GM18951 (cell line): ENCODE results near the gene PERM1.
A peak's percentile ranks its signal among the peaks of the same experiment; 100 is the strongest.

Source experiments
- POLR2A ChIP-seq: IDR thresholded peaks from 4 replicates; pipeline ENCODE4 v1.6.1; 2011; ENCODE audit warnings: mild to moderate bottlenecking; ENCODE audit not compliant: insufficient read length, insufficient read depth; ENCODE audit errors: extremely low read depth
- in situ Hi-C: fragments of 300-500 bp; cut with MboI; formaldehyde crosslinking; loops from one replicate; pipeline ENCODE4 v1.12.0; 2022; ENCODE audit warnings: low sequenced_read_pairs, mixed read lengths, inconsistent platforms; ENCODE audit not compliant: unreplicated experiment

The PERM1 gene

DNA sequence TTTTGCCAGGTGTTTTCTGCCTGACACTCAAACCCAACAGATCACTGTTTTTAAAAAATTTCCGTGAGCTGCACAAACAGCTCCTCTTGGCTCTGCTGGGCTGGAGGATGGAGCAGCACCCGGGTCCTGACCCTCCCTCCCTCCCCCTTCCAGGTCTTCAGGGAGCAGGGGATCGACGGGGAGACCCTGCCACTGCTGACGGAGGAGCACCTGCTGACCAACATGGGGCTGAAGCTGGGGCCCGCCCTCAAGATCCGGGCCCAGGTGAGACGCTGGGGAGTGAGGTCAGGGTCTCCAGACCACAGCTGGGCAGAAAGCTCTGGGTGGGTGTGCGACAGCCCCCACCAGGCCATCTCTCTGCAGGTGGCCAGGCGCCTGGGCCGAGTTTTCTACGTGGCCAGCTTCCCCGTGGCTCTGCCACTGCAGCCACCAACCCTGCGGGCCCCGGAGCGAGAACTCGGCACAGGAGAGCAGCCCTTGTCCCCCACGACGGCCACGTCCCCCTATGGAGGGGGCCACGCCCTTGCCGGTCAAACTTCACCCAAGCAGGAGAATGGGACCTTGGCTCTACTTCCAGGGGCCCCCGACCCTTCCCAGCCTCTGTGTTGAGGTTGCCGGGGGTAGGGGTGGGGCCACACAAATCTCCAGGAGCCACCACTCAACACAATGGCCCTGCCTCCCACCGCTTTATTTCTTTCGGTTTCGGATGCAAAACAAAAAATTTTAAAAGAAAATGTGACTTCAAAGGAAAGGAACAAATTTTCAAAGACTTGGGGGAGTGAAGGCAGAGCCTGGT lies 38.1 kb downstream of the PERM1 start:
- no peak for TF ChIP-seq POLR2A
- in situ Hi-C loops, result no loop called here

DNA sequence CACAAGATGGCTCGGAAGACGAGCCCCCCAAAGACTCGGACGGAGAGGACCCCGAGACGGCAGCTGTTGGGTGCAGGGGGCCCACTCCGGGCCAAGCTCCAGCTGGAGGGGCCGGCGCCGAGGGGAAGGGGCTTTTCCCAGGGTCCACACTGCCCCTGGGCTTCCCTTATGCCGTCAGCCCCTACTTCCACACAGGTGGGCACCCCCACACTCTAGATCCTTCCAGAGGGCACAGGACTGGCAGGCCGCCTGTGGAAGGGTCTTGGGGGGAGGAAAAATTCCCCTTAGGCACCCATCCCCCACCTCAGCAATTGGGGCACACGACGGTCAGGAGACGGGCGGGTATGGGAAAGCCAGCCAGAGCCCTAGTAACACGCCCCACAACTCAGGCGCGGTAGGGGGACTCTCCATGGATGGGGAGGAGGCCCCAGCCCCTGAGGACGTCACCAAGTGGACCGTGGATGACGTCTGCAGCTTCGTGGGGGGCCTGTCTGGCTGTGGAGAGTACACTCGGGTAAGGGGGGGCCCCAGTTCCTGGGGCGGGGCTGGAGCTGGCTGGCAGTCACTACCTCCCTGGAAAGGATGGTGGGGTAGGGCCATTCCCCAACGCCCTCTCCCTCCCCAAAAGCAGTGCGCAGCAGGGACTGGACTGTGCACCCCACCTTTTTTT lies 38.9 kb downstream of the PERM1 start:
- in situ Hi-C loops, result no loop called here
- peak; percentile 23 for TF ChIP-seq POLR2A

DNA sequence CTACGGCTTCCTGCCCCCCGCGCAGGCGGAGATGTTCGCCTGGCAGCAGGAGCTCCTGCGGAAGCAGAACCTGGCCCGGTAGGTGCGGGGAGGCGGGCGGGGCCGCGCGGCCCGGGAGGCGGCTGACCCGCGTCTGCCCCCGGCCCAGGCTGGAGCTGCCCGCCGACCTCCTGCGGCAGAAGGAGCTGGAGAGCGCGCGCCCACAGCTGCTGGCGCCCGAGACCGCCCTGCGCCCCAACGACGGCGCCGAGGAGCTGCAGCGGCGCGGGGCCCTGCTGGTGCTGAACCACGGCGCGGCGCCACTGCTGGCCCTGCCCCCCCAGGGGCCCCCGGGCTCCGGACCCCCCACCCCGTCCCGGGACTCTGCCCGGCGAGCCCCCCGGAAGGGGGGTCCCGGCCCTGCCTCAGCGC lies 39.5 kb downstream of the PERM1 start:
- in situ Hi-C loops, result no loop called here
- no peak for TF ChIP-seq POLR2A

DNA sequence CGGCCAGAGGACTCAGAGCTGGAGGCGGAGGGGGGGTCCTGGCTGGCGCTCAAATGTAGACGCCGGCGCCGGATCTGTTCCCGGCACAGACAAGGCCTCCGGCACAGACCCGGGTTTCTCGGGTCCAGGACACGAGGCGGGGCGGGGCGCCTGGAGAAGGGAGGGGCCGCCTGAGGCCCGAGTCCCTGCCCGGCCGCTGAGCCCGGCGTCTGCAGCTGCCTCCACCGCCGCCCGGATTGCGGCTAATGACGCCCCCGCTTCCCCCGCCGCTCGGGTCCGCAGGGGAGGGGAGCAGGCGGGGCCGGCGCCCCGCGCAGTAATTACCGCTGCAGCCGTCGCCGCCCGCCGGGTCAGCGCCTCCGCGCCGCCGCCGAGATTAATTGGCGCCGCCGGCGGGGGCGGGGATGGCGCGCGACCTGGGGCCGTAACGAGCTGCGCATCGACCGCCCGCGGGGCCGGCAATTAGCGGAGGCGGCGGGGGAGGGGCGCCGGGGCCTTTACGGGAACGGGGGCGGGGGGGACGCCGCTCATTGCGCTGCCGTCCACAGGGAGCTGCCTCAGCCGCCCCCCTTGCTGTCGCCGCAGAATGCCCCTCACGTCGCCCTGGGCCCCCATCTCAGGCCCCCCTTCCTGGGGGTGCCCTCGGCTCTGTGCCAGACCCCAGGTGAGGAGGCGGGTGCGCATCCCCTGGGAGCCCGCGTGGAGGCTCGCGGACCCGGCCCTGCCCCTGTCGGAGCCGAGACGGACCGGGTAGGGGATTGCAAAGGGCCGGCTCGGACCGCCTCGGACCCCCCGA lies 40.1 kb downstream of the PERM1 start:
- no peak for TF ChIP-seq POLR2A
- in situ Hi-C loops, result no loop called here

DNA sequence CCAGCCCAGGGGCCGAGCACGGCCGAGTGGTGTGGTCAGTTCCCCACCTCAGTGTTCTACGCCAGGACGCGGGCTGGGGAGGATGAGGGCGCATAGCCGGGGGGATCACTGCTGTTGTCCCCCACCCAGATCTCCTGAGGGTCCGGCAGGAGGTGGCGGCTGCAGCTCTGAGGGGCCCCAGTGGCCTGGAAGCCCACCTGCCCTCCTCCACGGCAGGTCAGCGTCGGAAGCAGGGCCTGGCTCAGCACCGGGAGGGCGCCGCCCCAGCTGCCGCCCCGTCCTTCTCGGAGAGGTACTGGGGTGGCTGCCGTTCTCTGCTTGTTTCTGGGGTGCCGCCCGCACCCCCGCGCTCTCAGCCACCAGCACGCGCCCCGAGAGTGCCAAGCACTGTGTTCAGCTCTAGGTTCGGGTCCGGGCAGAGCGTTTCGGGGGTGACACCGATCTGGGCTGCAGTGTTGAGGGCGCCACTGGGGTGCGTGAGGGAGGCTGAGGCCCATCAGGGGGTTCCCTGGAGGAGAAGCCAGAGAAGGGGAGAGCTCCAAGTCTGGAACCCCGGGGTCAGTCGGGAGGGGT lies 40.8 kb downstream of the PERM1 start:
- in situ Hi-C loops, result no loop called here

DNA sequence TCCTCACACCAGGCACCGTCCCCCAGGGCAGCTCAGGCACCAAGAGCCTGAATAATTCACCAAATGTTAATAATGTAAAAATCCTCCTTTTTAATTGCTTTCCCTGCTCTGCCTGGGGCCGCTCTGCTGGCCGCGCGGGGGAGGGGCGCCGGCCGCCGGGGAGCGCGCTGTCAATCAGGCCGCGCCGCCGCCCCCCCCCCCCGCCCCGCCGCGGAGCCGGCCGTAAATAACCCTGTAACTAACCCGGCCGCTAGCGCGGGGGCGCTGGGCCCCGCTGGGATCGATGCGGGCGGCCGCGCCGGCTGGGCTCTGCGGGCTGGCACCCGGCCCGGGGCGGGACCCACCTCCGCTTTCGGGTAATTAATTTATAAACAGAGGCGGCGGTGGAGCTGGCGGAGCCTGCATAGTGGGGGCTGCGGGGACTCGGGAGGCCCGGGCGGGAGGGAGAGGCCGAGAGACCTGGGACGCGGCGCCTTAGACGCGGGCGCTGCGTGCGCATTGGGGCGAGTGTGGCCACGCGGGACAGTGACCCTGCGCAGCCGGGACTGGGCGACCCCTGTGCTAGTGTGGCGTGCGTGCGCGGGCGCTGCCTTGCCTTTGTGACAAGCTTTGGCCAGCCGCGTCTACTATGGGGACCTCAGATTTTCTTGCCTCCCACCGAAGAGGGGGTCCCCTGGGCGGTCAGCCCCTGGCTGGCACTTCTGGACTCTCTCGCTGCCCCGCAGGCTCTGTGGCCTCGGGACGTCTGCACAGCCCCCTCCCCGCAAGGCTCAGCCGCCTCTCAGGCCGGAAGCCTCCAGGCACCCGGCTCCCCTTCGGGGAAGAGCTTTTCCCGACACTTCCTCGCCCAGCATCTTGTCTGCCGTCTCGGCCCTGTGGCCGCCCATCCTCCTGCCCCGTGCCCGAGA lies 41.5 kb downstream of the PERM1 start:
- in situ Hi-C loops, result no loop called here

More for the DNA sequence above, 40.8 kb downstream of the PERM1 start:
- TF ChIP-seq POLR2A, result no peak

DNA sequence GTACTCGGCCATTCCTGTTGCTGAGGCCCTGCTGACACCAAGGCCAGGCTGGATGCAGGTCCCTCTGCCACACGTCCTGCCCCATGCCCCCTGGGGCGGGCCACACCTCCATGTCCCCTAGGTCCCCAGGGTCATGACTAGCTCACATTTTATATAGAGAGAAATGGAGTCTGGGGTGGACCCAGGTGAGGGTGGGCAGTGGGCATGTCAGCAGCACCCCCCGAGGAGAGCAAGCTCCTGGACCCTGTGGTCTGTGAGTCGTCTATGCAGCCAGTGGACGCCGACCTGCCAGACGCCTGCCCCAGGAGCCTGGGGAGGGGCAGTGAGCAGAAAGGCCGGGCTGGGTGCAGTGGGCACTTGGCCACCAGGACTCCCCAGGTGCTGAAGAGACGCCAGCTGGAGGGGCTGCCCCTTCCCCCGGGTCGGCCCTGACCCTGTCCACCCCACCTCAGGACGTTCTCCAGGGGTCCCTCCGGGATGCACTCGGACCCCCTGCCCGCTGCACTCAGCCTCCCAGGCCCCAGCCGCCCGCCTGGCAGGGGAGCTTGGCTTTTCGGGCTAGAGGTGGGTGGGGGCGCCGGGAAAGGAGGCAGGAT lies 42.3 kb downstream of the PERM1 start:
- no peak for TF ChIP-seq POLR2A
- in situ Hi-C loops, result no loop called here

More for the DNA sequence above, 41.5 kb downstream of the PERM1 start:
- TF ChIP-seq POLR2A, result no peak

DNA sequence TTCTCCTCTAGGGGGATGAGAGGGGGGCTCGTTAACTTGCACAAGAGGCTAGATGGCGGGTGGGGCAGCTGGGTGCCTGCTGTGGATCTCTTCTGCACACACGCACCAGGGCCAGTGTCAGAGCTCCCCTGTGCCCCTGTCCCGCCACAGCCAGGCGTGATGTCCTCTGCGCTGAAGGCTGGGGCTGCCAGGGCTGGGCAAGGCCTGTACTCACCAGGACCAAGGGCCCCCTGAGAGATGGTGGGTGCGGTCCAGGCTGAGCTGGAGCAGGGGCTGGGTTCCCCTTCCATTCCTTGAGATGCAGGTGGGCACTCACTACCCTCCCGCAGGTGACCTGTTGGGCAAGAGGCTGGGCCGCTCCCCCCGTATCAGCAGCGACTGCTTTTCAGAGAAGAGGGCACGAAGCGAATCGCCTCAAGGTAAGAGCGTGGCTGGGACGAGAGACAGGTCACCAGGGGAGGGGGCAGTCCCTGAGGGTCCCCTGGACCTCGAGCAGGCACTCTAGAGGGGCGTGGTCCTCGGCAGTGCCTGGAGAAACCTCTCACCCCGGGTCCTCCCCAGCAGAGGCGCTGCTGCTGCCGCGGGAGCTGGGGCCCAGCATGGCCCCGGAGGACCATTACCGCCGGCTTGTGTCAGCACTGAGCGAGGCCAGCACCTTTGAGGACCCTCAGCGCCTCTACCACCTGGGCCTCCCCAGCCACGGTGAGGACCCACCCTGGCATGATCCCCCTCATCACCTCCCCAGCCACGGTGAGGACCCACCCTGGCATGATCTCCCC lies 43.0 kb downstream of the PERM1 start:
- in situ Hi-C loops, result no loop called here
- no peak for TF ChIP-seq POLR2A

DNA sequence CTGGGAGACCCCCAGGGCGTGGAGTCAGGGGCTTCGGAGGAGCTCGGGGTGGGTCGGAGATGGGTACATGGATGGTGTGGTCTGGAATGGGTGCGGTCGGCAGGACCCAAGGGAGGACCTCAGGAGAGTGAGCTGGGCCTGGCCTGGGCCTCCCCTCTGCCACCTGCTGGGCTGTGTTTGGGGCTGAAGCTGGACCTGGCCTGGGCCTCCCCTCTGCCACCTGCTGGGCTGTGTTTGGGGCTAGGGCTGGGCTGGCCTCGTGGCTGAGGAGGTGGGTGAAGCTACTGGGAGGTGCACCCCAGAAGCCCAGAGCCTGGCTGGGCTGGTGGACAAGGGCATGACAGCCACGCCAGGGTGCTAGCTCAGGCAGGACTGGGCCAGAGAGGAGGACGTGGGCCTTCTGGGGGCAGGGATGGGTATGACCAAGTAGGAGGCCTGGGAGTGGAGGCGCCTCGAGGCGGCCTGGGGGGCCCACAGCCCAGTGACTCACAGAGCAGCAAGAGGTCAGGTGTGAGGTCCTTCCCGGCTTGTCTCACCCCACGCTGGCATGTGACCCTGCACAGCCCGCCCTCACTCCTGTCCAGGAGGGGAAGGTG lies 43.7 kb downstream of the PERM1 start:
- in situ Hi-C loops, result no loop called here

DNA sequence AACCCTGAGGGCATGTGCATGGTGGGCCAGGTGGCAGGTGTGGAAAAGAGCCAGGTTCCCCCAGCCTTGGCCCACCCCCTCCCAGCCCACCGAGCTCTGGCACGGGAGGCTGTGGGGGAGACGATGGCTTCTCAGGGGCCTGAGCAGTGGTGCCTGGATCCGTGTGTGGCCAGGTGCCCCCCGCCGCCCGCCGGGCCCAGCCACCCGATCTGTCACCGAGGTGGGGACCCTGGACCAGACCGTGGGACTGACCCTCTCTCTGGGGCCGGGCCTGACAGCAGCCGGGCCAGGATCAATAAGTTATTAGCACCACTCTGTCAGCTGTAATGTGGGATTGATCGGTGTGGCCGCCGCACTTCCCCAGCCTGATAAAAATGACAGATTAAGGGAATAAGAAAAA lies 44.4 kb downstream of the PERM1 start:
- no peak for TF ChIP-seq POLR2A
- in situ Hi-C loops, result no loop called here

More for the DNA sequence above, 43.7 kb downstream of the PERM1 start:
- no peak for TF ChIP-seq POLR2A
